HG03469 (cell line): Measurements from ENCODE around the gene ITM2A.

Source experiments
- ATAC-seq: cut with Tn5 transposase; IDR thresholded peaks from one replicate; pipeline ENCODE4 v1.9.1; 2021; ENCODE audit warnings: mild to moderate bottlenecking, moderate library complexity, moderate number of reproducible peaks; ENCODE audit not compliant: unreplicated experiment

ITM2A gene

DNA sequence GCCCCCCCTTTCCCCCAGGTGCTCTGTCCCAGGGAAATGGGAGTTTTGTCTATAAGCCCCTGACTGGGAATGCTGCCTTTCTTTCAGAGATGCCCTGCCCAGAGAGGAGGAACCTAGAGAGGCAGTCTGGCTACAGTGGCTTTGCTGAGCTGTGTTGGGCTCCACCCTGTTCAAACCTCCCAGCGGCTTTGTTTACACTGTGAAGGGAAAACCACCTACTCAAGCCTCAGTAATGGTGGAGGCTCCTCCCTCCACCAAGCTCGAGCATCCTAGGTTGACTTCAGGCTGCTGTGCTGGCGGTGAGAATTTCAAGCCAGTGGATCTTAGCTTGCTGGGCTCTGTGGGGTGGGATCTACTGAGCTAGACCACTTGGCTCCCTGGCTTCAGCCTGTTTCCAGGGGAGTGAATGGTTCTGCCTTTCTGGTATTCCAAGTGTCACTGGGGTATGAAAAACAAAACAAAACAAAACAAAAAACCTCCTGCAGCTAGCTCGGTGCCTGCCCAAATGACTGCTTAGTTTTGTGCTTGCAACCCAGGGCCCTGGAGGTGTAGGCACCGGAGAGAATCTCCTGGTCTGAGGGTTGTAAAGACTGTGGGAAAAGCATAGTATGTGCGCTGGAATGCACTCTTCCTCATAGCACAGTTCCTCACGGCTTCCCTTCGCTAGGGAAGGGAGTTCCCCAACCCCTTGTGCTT, 41.7 kb downstream of the ITM2A start:
- no peak for ATAC-seq
